ENCODE measurements around the gene SUGCT.
"Not testable (repeated sequence)": the region's sequence is repeated elsewhere in the genome, so short reads cannot be mapped to it uniquely, and the experiment has no call there.

Gene SUGCT

GRCh38 chr7:40643664-40644063 lies 508.9 kb downstream of the SUGCT start:
- no peak for DNase-seq

GRCh38 chr7:40644454-40645188 lies 509.8 kb downstream of the SUGCT start:
- DNase-seq, result no peak

- DNase-seq, result no peak
Observed at GRCh38 chr7:40645197-40645596, 510.4 kb downstream of the SUGCT start.

DNA sequence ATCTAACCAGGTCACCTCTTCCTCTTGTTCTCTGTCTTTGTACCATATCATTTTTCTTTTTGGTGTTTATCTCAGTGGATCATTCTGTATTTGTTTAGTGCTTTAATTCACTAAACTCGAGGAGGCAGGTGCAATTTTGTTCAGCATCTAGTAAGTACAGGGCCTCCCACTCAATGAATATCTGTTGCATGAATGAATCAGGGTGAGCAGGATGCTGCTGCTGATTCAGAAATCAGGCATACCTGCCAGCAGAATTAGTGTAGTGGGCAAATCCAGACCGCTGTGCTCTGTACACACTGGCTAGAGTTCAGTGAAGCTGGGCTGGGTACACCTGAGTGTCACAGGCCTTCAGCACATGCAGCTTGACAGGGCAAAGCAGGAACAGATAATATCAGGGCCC lies 511.9 kb downstream of the SUGCT start:
- no peak for DNase-seq

GRCh38 chr7:40647719-40648118 lies 512.9 kb downstream of the SUGCT start:
- no peak for DNase-seq

DNA sequence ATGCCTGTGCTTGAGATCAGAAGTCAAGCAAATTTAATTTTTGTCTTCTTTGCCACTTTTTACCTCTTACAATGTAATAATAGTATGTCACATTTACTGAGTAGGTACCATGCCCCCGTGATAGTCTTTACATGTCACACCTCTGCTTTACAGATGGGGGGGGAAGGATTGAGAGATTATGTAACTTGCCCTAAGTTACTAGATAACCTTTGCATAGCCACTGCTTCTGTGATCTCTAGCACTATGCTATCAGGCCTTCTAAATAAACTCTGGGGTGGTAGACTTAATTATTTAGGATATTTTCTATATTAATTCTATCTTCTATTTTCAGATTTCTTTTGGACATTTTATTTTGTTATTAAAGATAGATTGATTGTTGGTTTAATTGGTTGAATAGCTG lies 514.4 kb downstream of the SUGCT start:
- no peak for DNase-seq

GRCh38 chr7:40650903-40651302 lies 516.1 kb downstream of the SUGCT start:
- not testable (repeated sequence) for DNase-seq

GRCh38 chr7:40654171-40654570 lies 519.4 kb downstream of the SUGCT start:
- DNase-seq, result no peak

GRCh38 chr7:40655426-40655825 lies 520.6 kb downstream of the SUGCT start:
- no peak for DNase-seq

- DNase-seq, result no peak
Observed at GRCh38 chr7:40656349-40656748, 521.5 kb downstream of the SUGCT start.

DNA sequence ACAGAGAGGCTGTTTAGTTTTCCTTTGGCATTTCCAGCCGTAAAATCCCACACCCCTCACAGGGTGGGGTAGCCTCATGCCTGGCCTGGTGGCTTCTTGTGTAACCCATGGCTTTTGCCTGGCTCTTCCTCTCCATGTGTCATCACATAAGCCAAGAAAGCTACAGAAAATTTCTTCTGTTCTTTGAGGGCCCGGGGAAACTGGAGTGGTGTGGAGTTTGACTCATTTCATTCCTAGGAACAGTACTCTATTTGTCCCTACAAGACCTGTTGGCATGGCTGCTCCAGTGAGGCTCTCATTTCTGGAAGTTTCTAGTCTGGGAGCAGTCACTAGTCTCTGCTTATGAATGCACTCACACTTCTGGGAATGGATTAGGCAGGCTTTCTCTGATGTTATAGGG lies 523.9 kb downstream of the SUGCT start:
- DNase-seq, result no peak

DNA sequence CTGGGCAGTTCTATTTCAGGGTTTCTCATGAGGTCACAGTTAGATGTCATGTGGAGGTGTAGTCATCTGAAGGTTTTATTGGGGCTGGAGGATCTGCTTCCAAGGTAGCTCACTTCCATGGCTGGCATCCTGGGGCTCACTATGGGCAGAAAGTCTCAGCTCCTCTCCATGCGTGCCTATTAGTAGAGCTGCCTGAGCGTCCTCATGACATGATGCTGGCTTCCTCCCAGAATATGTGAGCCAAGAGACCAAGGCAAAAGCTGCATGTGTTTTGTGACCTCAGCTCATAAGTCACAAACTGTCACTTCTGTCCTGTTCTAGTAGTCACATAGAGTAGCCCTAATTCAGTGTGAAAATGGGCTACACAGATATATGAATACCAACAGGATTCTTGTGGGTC lies 524.4 kb downstream of the SUGCT start:
- no peak for DNase-seq

- DNase-seq, result no peak
Observed at GRCh38 chr7:40673285-40673684, 538.5 kb downstream of the SUGCT start.

DNA sequence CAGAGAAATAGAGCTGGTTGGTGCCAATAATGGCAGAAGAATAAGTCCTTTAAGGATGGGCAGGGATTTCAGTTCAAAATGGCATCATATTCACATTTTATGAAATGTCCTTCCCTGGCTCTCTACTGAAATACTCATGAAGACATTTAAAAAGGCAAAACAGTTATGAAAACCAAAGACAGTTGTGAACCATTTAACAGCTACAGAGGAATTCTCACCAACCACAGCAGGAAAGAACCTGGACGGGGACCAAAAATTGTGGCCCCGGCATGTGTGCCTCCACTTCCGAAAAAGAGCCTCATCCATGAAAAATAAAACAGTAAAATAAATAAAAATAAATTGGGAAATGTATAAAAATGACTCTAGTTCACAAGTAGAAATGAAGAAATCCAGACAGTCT lies 539.5 kb downstream of the SUGCT start:
- no peak for DNase-seq

GRCh38 chr7:40675741-40676140 lies 540.9 kb downstream of the SUGCT start:
- no peak for DNase-seq

- DNase-seq, result no peak
Observed at GRCh38 chr7:40676221-40676620, 541.4 kb downstream of the SUGCT start.

GRCh38 chr7:40680657-40681056 lies 545.9 kb downstream of the SUGCT start:
- DNase-seq, result peak in 1 of 2 experiments; percentile 4

DNA sequence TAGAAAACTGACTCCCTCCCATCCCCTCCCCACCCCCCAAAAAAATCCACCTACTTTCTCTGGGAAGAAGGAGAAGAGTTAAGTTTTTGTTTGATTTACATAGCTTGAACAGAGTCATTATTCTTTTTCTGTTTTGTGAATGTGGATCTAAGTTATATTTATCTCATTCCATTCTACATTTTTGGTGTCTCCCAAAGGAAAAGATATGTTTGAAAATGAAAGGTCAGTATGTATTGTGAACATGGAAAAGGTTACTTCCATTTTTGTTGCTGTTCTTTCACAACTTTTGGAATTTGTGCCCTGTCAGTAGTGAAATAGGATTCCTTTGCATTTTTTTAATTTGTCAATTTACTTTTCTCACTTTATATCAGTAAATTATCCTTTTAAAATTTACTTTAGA lies 547.9 kb downstream of the SUGCT start:
- DNase-seq, result no peak

DNA sequence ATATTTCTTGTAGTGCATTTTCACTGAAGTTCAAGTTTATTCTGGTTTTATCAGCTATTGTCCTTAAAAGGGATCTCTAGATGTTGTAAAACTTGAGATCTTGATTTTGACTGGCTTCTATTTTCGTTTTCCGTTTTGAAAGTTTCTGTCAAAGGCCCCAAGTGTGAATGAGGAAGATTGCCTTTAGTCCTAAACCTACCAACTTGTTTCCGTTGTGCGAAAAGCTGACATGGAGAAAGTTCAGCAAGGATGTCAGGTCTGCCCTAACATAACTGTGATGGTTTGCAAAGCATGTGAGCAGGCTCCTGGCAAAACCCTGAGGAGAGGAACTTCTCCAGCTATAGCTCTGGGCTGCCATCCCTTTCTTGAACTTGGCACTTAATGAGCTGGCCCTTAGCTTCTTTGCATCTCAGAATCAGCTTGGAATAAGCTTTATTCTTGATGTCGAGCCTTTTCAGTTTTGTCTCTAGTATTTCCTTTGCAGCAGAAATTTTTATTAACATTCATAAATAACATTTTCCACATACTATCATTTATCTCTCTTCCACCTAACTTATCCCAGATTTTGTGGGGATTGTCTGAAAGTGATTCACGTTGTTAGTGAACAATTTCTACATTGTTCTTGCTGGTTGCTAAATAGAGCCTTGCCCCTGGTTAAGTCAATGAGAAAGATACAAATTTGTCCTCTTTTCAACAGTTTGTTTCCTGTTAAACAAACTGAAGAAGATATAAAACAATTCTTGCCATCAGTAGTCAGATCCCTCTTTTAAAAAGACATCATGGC lies 559.4 kb downstream of the SUGCT start:
- DNase-seq, result no peak

GRCh38 chr7:40694991-40695390 lies 560.2 kb downstream of the SUGCT start:
- DNase-seq, result no peak

GRCh38 chr7:40697653-40698052 lies 562.8 kb downstream of the SUGCT start:
- DNase-seq, result no peak

- no peak for DNase-seq
Observed at GRCh38 chr7:40698214-40698920, 563.6 kb downstream of the SUGCT start.

GRCh38 chr7:40698921-40699260 lies 564.1 kb downstream of the SUGCT start:
- no peak for DNase-seq
